Measurements from ENCODE around the gene GIPC2.
"Not testable (repeated sequence)": the region's sequence is repeated elsewhere in the genome, so short reads cannot be mapped to it uniquely, and the experiment has no call there.

GIPC2 gene

GRCh38 chr1:78015148-78015547 lies 30.6 kb upstream of the GIPC2 start:
- Histone ChIP-seq H3K27ac (peak overlapping the region in 1 of 2 donors; percentile 43), H3K4me3 (no peak overlapping the region)
- DNase-seq (ENCODE audit: low spot score): no peak
- no peak for TF ChIP-seq CTCF (IDR thresholded peaks at IDR 0.05)

DNA sequence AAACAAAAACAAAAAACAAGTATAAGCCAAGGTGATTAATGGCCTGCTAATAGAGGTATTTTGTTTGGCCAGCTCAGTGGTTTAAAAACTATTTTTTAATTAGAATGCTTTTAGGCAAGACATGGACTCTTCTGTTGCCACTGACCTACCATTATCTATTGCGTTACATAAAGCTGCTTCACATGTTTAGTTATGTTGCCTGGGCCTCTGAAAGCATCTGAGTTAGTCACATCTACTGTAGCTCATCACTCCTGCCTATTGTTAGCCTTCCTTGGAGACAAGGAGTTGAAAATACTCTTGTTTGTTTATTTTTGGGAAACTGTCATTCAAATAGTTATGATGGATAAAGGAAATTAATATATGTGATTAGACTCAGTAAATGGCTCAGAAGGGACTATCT lies 26.7 kb upstream of the GIPC2 start:
- no peak for TF ChIP-seq CTCF (IDR thresholded peaks at IDR 0.05)
- Histone ChIP-seq H3K4me3 (no peak overlapping the region), H3K27ac (peak overlapping the region in 1 of 2 donors; percentile 10)
- no peak for DNase-seq (ENCODE audit: low spot score)

DNA sequence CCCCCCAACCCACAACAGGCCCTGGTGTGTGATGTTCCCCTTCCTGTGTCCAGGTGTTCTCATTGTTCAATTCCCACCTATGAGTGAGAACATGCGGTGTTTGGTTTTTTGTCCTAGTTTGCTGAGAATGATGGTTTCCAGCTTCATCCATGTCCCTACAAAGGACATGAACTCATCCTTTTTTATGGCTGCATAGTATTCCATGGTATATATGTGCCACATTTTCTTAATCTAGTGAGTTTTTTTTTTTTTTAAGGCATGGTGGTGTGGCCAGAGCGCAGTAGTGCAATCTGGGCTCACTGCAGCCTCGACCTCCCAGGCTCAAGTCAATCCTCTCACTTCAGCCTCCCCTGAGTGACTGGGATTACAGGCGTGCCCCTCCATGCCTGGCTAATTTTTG lies 24.6 kb upstream of the GIPC2 start:
- not testable (repeated sequence) for H3K27ac ChIP-seq; DNase-seq (ENCODE audit: low spot score); H3K4me3 ChIP-seq

DNA sequence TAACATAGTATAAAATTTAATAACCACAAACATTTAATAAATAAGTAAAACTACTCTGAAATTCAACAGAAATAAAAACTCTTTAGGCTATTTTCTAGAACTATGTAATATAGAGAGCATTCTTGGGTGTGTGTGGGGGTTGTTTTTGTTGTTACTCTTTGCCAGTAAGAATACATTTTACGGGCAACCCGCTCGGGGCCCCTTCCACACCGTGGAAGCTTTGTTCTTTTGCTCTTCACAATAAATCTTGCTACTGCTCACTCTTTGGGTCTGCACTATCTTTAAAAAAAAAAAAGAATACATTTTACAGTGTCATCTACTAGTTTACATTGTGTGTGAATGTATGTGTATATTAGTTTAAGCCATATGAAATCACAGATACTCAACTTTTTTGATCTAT lies 16.0 kb upstream of the GIPC2 start:
- TF ChIP-seq CTCF (IDR thresholded peaks at IDR 0.05): no peak
- no peak overlapping the region for H3K4me3 ChIP-seq
- no peak overlapping the region for H3K27ac ChIP-seq
- no peak for DNase-seq (ENCODE audit: low spot score)

DNA sequence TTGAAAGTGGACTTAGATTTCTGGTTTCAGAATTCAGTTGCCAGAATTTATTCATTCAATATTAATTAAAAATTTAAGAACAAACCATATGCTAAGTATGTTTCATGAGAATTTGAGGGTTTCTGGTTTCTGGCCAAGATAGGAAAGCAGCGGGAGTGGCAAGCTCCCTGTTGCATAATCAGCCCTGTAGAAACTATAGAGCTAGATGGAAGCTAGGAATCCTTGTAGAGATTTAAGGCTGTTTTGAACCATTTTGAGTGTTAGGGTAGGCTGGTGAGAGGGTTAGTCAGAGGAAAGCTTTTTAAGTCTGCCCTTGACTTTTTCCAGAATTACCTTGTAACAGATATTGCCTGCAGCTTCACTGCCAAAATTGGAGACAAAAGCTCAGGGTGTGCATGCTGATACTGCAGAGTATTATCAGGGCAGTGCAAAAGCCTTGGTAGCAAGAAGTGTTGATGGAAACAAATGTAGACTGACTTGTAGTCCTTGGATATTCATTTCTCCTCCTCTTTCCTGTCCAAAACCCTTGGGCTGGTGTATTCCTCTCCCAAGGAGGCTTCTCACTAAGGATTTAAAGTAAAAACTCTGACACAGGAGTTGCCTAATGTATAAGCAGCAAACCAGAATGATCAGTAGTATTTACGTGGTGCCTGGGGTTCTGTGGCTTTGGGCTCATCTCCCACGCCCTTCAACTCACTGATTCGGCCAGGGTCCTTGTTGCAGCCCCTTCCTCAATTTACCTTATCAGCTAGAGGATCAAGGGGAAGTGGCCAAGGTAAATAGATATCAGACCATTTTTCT lies 12.6 kb upstream of the GIPC2 start:
- no peak for TF ChIP-seq CTCF (IDR thresholded peaks at IDR 0.05)
- no peak overlapping the region for H3K27ac ChIP-seq
- no peak for DNase-seq (ENCODE audit: low spot score)

DNA sequence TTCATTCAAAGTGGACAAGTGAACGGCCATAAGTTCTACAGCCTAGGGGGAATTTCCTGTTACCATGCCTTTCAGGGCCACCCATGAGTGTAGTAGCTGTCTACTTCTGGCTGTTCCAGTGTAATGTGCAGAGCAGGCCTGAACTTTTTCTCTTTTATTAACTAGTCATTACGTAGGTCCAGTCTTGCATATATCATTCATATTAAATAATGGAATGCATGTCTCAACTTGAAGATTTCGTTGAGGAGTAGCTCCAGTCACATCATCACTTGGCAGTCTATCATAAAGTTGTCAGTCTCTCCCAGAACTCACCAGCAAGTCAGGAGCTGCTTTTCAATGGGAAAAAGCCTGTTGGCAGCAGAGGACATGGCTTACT lies 12.0 kb upstream of the GIPC2 start:
- no peak overlapping the region for H3K4me3 ChIP-seq
- no peak for TF ChIP-seq CTCF (IDR thresholded peaks at IDR 0.05)
- no peak for DNase-seq (ENCODE audit: low spot score)
- H3K27ac ChIP-seq: no peak overlapping the region

More for the DNA sequence above, 12.6 kb upstream of the GIPC2 start:
- H3K4me3 ChIP-seq: no peak overlapping the region

DNA sequence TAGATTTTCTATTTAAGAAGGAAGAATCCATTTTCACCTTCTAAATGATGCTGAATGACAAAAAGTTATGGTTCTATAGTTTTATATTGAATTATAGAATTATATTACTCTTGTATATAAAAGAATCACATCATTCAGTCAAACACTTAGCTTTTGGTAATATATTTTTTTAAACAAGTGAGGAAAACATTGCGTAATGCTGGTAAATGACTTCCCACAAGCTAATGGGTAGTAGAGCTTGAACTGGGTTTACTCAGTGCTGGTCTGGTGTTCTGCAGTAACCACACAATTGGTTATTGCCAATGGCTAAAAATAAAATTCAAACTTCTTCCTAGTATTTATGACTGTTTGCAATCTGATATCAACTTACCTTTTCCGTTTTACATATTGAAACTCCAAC lies 10.6 kb upstream of the GIPC2 start:
- DNase-seq (ENCODE audit: low spot score): no peak
- TF ChIP-seq CTCF (IDR thresholded peaks at IDR 0.05): no peak
- H3K27ac ChIP-seq: no peak overlapping the region
- H3K4me3 ChIP-seq: no peak overlapping the region
